ENCODE data around the gene IGLL1.
A peak's percentile ranks its signal among the peaks of the same experiment; 100 is the strongest.
"Not testable (repeated sequence)": the region's sequence is repeated elsewhere in the genome, so short reads cannot be mapped to it uniquely, and the experiment has no call there.

IGLL1 gene

DNA sequence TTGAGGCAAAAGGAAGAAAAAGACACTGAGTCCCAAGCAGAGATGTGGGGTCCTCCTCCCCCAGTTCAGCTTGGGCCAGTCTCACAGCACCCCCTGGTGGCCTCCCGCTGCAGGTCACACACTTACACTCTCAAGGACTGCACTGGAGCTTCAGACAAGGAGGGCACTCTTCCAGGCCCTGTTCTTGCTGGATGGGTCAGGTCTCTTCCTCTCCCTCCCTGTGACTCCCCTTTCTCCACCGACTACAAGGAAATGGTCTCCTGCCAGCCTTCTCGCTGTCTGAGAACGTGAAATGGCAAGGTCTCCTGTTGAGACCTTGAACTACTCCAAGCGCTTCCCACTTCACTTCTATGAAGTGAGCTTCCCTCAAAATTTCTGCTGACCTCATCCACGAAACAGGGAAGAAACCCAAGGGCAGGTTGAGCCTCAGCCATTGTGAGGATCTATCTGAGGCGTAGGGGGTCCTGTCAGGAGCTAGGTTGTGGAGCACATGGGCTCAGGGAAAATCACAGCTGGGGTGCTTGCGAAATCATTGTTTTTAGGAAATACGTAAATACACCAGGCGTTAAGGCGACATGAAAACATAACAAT is 11.2 kb upstream of the IGLL1 start:
- DNase-seq (ENCODE audit: low read depth), result peak; percentile 38

GRCh38 chr22:23583836-23584235 is 3.7 kb upstream of the IGLL1 start:
- no peak for DNase-seq (ENCODE audit: low read depth)

- DNase-seq (ENCODE audit: low read depth), result no peak
These were observed 3.1 kb upstream of the IGLL1 start for GRCh38 chr22:23583153-23583552.

GRCh38 chr22:23581260-23581650 is 1.2 kb upstream of the IGLL1 start:
- no peak for DNase-seq (ENCODE audit: low read depth)

DNA sequence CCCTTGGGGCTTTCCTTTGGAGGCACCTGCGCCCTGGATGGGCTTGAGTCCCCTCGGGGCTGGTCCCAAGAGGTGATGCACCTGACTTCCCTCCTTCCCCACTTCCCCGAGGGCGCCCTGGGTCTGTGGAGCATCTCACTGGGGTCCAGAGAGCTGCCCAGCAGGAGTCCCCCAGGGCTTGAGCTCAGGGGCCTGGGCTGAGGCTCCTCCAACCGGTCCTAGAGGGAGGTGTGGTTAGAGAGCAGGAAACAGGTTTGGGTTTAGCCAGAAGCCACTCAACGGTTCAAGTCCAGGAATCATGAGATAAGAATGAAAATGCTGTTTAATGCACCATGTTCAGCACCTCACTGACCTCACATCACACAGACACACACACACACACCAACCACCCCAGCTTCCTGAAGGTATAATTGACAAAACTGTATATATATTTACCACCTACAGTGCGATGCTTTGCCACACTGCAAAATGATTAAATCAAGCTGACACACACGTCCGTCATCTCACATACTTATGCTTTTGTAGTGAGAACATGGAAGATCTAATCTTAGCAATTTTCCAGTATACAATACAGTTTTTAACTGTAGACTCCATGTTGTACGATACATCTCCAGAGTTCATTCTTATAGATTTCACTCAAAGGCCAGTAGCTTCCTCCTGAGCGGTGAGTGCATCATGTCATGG is 628 bp upstream of the IGLL1 start:
- DNase-seq (ENCODE audit: low read depth), result no peak

DNA sequence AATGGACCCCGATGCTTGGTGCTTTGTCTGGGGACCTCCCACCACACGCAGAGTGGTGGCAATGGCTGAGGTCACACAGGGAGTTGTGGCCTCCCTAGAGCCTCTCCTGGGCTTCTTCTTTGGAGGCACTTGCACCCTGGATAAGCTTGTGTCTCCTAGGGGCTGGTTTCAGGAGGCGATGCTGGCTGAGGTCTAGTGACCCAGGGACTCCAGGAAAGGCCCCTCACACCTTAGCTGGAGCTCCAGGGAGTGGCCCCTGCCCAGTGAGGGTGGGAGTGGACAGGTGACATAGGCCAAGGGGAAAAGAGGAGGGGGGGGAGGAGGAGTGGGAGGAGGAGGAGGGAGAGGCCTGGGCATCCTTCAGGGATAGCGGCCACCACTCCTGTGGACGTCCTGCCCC is 810 bp downstream of the IGLL1 start:
- DNase-seq (ENCODE audit: low read depth), result no peak

DNA sequence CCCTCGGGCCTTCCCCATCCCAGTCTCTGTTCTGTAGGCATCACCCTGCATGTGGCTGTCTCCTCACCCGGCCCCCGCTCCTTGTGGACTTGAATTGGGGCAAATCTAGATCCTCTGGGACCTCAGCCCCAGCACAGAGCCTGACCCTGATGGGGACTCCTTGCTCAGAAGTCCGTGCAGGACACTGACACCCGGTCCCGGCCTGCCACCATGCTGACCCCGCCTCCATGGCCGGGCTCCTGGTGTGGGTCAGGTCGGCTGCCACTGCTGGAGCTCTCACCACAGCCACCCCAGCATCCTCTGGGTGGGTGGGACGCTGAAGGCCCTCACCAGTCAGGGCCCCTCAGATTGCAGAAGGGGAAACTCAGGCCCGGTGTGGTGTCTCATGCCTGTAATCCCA is 1.8 kb downstream of the IGLL1 start:
- DNase-seq (ENCODE audit: low read depth), result no peak

DNA sequence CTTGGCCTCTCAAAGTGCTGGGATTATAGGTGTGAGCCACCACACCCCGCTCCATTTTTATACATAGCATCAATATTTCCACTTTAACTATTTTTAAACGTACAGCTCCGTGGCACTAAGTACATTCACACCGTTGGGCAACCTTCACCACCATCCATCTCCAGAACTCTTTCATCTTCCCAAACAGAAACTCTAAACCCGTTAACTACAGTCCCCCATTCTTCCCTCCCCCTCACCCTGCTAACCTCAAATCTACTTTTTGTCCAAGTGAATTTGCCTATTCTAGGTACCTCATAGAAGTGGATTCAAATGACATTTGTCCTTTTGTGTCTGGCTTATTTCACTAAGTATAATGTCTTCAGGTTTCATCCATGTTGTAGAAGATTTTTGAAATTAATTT is 3.4 kb downstream of the IGLL1 start:
- no peak for DNase-seq (ENCODE audit: low read depth)

GRCh38 chr22:23575601-23576000 is 4.5 kb downstream of the IGLL1 start:
- no peak for DNase-seq (ENCODE audit: low read depth)

- no peak for DNase-seq (ENCODE audit: low read depth)
These were observed 5.2 kb downstream of the IGLL1 start for GRCh38 chr22:23574877-23575276.

GRCh38 chr22:23574371-23574811 is 5.7 kb downstream of the IGLL1 start:
- DNase-seq (ENCODE audit: low read depth), result no peak

DNA sequence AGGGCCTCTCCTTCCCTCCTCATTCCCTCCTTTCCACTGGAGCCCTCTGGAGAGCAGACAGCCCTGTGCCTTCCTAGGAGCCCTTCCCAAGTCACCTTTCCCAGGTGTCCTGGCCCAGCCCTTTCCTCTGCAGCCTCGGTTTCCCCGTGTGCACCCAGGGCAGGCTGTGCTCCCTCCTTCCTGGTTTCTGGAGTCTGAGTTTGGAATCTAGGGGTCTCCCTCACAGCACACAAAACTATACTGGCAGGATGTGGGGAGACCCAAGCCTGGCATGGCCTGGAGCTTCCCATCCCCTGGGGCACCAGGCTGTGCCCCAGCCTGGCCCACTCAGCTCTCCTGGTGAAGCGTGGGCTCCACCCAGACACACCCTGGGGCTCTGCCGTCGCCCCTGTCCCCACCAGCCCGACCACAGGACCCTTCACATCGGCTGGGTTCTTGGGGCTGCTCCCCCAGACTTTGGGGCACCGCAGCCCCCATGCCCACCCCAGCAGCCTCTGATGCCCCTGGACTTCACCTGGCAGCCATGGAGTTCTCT is 6.3 kb downstream of the IGLL1 start:
- not testable (repeated sequence) for DNase-seq (ENCODE audit: low read depth)

DNA sequence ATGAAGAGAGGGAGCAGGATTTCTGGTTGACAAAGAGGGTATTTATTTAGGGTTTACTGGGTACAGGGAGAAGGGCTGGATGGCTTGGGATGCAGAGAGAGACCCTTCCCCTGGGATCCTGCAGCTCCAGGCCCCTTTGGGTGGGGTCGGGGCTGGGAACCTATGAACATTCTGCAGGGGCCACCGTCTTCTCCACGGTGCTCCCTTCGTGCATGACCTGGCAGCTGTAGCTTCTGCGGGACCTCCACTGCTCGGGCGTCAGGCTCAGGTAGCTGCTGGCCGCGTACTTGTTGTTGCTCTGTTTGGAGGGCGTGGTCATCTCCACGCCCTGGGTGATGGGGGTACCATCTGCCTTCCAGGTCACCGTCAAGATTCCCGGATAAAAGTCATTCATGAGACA is 7.0 kb downstream of the IGLL1 start:
- not testable (repeated sequence) for DNase-seq (ENCODE audit: low read depth)

DNA sequence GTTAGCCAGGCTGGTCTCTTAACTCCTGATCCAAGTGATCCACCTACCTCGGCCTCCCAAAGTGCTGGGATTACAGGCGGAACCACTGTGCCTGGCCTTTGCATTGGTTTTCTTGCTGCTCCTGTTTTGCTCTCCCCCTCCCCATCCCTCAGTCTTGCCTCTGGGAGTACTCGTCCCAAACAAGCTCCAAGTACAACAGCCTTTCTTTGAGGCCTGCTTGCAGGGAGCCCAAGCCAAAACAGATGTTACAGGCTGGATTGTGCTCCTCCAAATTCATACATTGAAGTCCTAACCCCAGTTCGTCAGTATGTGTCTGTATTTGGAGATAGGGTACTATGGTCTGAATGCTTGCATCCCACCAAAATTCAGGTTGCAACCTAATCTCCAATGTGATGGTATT is 8.6 kb downstream of the IGLL1 start:
- DNase-seq (ENCODE audit: low read depth), result no peak

DNA sequence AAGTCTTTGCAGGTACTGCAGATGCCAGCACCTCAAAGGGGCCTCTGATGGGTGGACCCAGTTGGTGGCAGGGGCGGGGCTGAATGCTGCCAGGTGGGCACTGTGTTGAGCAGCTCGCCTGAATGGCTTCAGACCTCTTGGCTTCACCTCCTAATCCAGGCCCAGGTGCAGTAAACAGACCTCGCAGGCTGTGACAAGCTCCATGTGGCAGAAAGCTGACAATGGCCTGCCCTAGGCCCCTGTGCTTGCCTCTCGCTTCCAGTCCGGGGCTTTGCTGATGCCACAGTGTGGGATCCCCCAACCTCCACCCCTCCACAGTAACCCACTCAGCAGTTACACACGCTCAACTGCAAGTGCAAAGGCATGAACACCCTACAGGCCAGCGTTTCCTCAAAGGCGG is 9.4 kb downstream of the IGLL1 start:
- no peak for DNase-seq (ENCODE audit: low read depth)

DNA sequence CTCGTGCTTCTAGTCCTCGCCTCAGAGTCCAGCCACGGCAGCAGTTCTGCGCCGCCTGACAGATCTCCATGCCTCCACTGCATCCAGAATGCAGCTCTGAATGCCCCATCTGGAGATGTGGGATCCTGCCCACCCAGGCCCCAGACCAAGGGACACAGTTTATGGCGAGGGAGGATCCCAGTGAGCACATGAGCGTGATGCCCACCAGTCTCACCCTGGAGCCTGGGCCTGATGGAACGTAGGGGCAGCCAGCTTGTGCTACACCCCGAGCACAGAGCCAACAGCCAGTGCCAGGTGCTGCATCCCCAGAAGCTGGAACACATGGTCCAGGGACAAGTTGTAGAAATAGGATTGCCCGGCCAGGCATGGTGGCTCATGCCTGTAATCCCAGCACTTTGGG is 10.4 kb downstream of the IGLL1 start:
- DNase-seq (ENCODE audit: low read depth), result no peak

GRCh38 chr22:23569291-23569690 is 10.8 kb downstream of the IGLL1 start:
- DNase-seq (ENCODE audit: low read depth), result no peak

GRCh38 chr22:23566705-23567475 is 13.2 kb downstream of the IGLL1 start:
- DNase-seq (ENCODE audit: low read depth), result no peak

DNA sequence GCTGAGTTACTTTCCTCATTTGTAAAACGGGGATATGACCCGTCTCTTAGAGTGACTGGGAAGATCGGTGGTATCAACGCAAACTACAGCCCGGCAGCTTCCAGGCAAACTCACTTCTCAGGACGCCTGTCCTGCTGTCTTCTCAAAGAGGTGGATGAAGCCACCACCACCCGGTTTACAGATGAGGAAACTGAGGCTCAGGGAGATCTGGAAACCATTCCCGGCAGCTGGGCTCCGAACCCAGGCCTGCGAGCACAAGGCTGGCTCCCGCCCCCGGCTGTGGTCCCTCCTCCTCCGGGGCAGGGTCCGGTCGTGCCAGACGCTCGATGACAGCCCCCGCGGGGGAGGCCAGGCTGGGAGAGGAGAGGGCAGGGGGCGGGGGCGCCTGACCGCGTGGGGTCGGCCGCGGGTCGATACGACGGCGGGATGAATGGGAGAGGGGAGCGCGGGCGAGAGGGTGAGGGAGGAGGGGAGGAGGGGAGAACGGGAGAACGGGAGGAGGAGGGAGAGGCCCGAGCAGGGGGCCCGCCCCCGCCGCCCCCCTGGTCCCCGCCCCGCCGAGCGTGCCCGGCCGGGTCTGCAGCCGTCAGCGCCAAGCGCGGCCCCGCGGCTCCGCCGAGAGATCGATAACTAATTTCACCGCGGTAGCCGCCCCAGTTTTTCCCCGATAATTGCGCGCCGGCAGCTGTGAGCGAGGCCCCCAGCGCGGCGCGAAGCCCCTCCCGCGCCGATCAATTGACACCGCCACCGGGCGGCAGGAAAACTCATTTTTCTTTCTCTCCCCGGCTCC is 14.0 kb downstream of the IGLL1 start:
- no peak for DNase-seq (ENCODE audit: low read depth)

DNA sequence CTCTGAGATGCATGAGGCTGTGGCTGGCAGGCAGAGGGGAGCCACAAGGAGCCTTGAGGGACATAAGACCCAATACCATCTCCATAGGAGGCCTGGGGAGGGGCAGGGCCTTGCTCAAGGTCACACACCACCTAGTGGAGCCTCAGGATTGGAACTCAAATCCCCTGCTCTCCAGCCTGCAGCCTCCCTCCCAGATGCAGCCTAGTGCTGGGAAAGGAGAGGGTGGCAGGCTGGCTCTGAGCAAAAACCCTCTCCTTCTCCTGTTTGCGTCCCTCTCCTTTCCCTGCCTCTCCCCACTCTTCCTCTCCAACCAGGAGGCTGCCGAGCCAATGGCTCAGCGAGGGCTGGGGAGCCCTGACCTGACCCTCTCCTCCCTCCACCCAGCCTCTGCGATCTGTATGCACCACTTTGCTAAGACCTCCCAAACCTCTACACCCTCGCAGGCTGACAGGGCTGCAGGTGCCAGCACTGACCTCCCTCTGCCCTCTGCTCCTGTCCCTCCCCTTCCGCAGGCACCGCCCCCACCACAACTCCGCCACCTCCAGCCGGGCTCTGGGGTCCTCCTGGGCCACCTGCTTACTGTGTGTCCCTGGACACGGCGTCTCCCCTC is 14.7 kb downstream of the IGLL1 start:
- DNase-seq (ENCODE audit: low read depth), result no peak

DNA sequence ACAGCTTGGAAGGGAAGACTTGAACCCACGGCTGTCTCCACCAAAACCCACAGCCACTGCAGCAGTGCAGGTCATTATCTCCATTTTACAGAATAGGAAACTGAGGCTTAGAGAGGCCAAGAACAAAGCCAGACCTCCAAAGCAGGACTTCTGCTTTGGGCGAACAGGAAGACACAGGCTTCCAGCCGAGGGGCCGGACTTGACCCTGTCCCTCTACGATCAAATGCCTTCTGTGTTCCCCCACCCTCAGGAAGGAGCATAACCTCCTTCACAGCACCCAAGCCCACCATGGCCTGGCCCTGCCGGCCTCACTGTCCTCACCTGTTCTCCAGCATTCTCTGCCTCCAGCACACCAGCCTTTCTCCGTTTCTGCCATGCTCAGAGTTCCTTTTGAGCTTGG is 15.8 kb downstream of the IGLL1 start:
- DNase-seq (ENCODE audit: low read depth), result no peak

DNA sequence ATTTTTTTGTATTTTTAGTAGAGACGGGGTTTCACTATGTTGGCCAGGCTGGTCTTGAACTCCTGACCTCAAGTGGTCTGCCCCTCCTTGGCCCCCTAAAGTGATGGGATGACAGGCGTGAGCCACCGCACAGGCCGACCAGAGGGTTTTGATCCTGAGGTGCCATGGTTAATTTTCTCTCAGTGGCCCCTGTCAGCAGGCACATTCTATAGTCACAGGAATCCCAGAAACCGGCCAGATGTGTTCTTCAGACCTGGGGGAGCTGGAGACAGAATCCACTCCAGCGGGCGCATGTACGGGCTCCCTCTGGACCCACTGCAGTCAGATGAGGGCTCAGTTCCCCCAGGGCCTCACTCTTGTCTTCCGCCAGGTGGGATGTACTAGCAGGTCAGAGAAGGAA is 17.0 kb downstream of the IGLL1 start:
- no peak for DNase-seq (ENCODE audit: low read depth)
